GM12865 (cell line): ENCODE data around the gene VSIG8.
A peak's percentile ranks its signal among the peaks of the same experiment; 100 is the strongest.
"Not testable (repeated sequence)": the region's sequence is repeated elsewhere in the genome, so short reads cannot be mapped to it uniquely, and the experiment has no call there.

Experiments used
- DNase-seq: peaks from one replicate; pipeline ENCODE4 v3.0.0; 2010; ENCODE audit warnings: low read depth
- H3K4me3 ChIP-seq: 2 replicates; pipeline ENCODE4 v1.5.1; 2011; ENCODE audit warnings: mild to moderate bottlenecking, low read depth, low read length, control low read depth
- TF ChIP-seq, protein P1 (sequence below): IDR thresholded peaks from 2 replicates; pipeline ENCODE4 v1.5.1; 2011; ENCODE audit warnings: low read length, control low read depth, low read depth, inconsistent platforms; ENCODE audit not compliant: insufficient read depth; ENCODE audit errors: missing control alignments

VSIG8 gene

DNA sequence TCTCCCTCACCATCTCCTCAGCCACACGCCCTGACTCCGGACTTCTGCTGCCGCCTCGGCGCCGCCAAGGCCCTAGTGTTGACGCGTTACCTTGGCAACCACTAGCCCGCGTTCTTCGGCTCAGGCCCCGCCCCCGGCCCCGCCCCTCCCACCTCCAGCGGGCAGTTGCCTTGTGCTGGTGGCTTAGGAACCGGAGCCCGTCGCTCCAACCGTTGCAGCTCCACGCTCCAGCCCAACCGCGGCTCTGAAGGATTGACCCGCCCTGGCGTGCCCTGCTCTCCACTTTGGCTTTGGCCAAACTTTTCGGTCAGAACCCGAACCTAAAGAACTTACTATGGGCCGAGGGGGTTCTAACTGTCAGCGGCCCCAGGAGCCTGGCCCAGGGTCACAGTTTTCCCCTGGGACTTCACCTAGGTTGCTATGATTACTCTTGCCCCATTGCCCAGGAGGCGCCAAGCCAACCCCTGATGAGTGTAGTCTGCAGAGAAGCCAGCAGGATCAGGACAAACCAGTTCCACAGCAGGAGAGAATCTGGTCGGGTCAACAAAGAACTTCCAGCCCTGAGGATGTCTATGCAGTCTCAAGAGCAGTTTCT lies 37.7 kb upstream of the VSIG8 start, which contains the start of gene CFAP45:
Gene CFAP45 (minus strand): TSS at position 80 of the 595 bp plus-strand sequence. CDS start 67 bp downstream, at position 13.
- DNase-seq: peak; percentile 57
- TF ChIP-seq, protein P1, sequence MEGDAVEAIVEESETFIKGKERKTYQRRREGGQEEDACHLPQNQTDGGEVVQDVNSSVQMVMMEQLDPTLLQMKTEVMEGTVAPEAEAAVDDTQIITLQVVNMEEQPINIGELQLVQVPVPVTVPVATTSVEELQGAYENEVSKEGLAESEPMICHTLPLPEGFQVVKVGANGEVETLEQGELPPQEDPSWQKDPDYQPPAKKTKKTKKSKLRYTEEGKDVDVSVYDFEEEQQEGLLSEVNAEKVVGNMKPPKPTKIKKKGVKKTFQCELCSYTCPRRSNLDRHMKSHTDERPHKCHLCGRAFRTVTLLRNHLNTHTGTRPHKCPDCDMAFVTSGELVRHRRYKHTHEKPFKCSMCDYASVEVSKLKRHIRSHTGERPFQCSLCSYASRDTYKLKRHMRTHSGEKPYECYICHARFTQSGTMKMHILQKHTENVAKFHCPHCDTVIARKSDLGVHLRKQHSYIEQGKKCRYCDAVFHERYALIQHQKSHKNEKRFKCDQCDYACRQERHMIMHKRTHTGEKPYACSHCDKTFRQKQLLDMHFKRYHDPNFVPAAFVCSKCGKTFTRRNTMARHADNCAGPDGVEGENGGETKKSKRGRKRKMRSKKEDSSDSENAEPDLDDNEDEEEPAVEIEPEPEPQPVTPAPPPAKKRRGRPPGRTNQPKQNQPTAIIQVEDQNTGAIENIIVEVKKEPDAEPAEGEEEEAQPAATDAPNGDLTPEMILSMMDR: no peak
- H3K4me3 ChIP-seq: no peak within 1 kb of the TSS

DNA sequence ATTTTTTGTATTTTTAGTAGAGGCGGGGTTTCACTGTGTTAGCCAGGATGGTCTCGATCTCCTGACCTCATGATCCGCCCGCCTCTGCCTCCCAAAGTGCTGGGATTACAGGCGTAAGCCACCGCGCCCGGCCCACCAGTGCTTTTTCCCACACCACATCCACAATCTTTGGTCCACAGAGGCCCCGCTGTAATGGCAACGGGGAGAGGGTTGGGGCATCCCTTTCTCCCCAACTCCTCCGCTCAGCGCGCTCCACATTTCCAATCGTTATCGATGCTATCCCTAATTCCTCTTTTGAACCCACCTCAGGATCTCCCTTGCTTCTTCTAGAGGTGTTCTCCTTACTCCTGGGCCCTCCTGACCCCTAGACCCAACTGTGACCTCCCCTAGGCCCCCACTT lies 37.2 kb upstream of the VSIG8 start:
- not testable (repeated sequence) for H3K4me3 ChIP-seq, DNase-seq

GRCh38 chr1:159898527-159898926 lies 36.1 kb upstream of the VSIG8 start:
- H3K4me3 ChIP-seq: no peak overlapping the region
- DNase-seq: no peak
- TF ChIP-seq, protein P1: no peak

GRCh38 chr1:159897962-159898361 lies 35.5 kb upstream of the VSIG8 start:
- TF ChIP-seq, protein P1: no peak
- no peak for DNase-seq
- no peak overlapping the region for H3K4me3 ChIP-seq

DNA sequence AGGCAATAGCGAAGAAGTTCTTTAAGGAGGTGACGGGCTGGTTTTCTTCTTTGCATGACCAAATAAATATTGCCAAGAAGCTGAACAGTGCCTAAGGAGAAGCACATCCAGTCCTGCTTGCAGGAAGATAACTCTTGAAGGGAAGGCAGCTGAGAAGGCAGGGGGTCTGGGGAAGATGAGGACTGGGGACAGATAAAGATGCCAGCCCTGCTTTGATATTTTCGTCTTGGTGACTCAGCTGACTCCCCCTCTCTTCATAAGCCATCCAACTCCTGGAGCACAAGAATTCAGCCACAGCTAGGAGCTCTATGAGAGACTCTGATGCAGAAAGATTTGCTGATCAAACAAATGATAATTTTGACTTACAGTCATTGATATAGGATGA lies 34.1 kb upstream of the VSIG8 start:
- DNase-seq: no peak
- TF ChIP-seq, protein P1: no peak
- no peak overlapping the region for H3K4me3 ChIP-seq

DNA sequence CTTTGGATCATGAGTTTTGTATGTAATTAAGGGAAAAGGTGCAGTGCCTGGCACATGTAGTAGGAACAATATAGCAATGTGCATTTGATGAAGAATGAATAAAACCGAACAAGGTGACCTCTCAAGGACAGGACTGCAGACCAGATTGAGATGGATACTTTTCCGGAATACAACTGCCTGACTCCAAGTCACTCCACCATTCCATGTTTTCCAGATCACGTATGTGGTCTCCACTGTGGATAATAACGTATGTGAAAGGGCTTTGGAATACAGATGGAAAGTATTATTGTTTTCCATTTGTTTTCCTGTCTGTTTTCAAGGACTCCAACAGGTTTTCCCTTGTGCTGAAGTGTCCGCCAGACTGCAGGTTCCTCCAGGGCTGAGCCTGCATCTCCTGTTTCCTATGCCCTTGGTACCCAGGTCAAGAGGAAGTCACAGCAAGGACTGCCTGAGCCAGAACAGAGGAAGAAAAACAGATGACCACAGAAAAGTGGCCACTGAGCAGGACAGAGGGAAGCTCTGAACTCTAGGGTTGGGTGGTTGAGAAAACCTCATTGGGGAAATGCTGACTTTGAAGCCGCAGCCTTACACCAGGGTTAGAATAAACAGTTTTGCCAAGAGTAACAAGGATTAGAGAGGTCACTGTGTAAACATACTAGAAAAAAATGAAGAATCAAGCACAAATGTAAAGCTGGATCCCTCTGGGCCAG lies 33.5 kb upstream of the VSIG8 start:
- TF ChIP-seq, protein P1: no peak
- H3K4me3 ChIP-seq: no peak overlapping the region

GRCh38 chr1:159895286-159895685 lies 32.8 kb upstream of the VSIG8 start:
- no peak for DNase-seq
- TF ChIP-seq, protein P1: no peak
- H3K4me3 ChIP-seq: no peak overlapping the region

More for the DNA sequence above, 33.5 kb upstream of the VSIG8 start:
- DNase-seq: no peak
